ENCODE results near the gene HEXA.

Gene HEXA

GRCh38 chr15:72313881-72314280, 61.9 kb downstream of the HEXA start:
- Histone ChIP-seq H3K27ac (replicated peaks) (no peak overlapping the region), H3K27me3 (ENCODE audit: insufficient read depth, poor library complexity, severe bottlenecking) (no peaks in the 10 kb centered on the region), H3K4me3 (replicated peaks; ENCODE audit: insufficient read depth, low read length) (no peak overlapping the region)
- TF ChIP-seq SPI1 (IDR thresholded peaks at IDR 0.05; ENCODE audit: borderline replicate concordance, low read depth): no peak
- no peak for TF ChIP-seq POLR2AphosphoS5 (IDR thresholded peaks at IDR 0.05; ENCODE audit: low read depth)
- TF ChIP-seq REST (IDR thresholded peaks at IDR 0.05; ENCODE audit: insufficient replicate concordance, low read depth): no peak
- no peak for TF ChIP-seq CTCF (IDR thresholded peaks at IDR 0.05; ENCODE audit: insufficient read depth, low read length)
- no peak for TF ChIP-seq GABPA (IDR thresholded peaks at IDR 0.05; ENCODE audit: low read depth)
- DNase-seq (ENCODE audit: low read depth in 1 of 2, low spot score in 1 of 2): no peak

GRCh38 chr15:72313448-72313840, 62.4 kb downstream of the HEXA start:
- Histone ChIP-seq H3K27me3 (ENCODE audit: insufficient read depth, poor library complexity, severe bottlenecking) (no peaks in the 10 kb centered on the region), H3K27ac (replicated peaks) (no peak overlapping the region), H3K4me3 (replicated peaks; ENCODE audit: insufficient read depth, low read length) (no peak overlapping the region)
- TF ChIP-seq REST (IDR thresholded peaks at IDR 0.05; ENCODE audit: insufficient replicate concordance, low read depth): no peak
- no peak for TF ChIP-seq CTCF (IDR thresholded peaks at IDR 0.05; ENCODE audit: insufficient read depth, low read length)
- no peak for TF ChIP-seq GABPA (IDR thresholded peaks at IDR 0.05; ENCODE audit: low read depth)
- TF ChIP-seq POLR2AphosphoS5 (IDR thresholded peaks at IDR 0.05; ENCODE audit: low read depth): no peak
- TF ChIP-seq SPI1 (IDR thresholded peaks at IDR 0.05; ENCODE audit: borderline replicate concordance, low read depth): no peak
- DNase-seq (ENCODE audit: low read depth in 1 of 2, low spot score in 1 of 2): no peak

- H3K27ac ChIP-seq (replicated peaks): no peak overlapping the region
- TF ChIP-seq CTCF (IDR thresholded peaks at IDR 0.05; ENCODE audit: insufficient read depth, low read length) (peak; percentile 72), REST (IDR thresholded peaks at IDR 0.05; ENCODE audit: insufficient replicate concordance, low read depth) (no peak), POLR2AphosphoS5 (IDR thresholded peaks at IDR 0.05; ENCODE audit: low read depth) (no peak)
- no peaks in the 10 kb centered on the region for H3K27me3 ChIP-seq (ENCODE audit: insufficient read depth, poor library complexity, severe bottlenecking)
- no peak overlapping the region for H3K4me3 ChIP-seq (replicated peaks; ENCODE audit: insufficient read depth, low read length)
- peak in 1 of 2 experiments; percentile 66 for DNase-seq (ENCODE audit: low read depth in 1 of 2, low spot score in 1 of 2)
Measured at GRCh38 chr15:72312605-72313447, 63.0 kb downstream of the HEXA start.

All from HL-60 (cell line).